CD4-positive, CD25-positive, alpha-beta regulatory T cell (primary cell): ENCODE measurements around the gene LIPJ. TPM values are rescaled to one million over a fixed set of nuclear protein-coding genes. Genes with fewer than 3 reads are reported as not detected.

Source experiments
- ATAC-seq, 2 donors: fragments of 150-1000 bp; cut with Tn5 transposase; one replicate each; pipeline ENCODE4 v1.10.0; 2021; ENCODE audit warnings: low read depth in 2 of 2, moderate number of reproducible peaks in 2 of 2, moderate library complexity in 1 of 2
- DNase-seq, 3 donors: peaks; one replicate each; pipeline versions ENCODE4 v3.0.0 to v3.0.0-alpha.2; 2012 to 2022; ENCODE audit warnings: mixed read lengths in 1 of 3
- H3K27ac ChIP-seq: one replicate; pipeline ENCODE4 v1.7.0; 2013; ENCODE audit warnings: mild to moderate bottlenecking, low read length; ENCODE audit not compliant: insufficient read depth, poor library complexity, severe bottlenecking
- H3K27me3 ChIP-seq: one replicate; pipeline ENCODE4 v1.7.0; 2013; ENCODE audit warnings: low read length; ENCODE audit not compliant: control insufficient read depth, insufficient read depth
- H3K36me3 ChIP-seq: one replicate; pipeline ENCODE4 v1.7.0; 2013; ENCODE audit warnings: mild to moderate bottlenecking, low read length, moderate library complexity; ENCODE audit not compliant: control insufficient read depth, insufficient read depth
- H3K4me1 ChIP-seq: 2 replicates; pipeline ENCODE4 v1.7.0; 2013; ENCODE audit warnings: mild to moderate bottlenecking, low read length; ENCODE audit not compliant: insufficient read depth, control insufficient read depth, poor library complexity, severe bottlenecking
- H3K4me3 ChIP-seq: one replicate; pipeline ENCODE4 v1.7.0; 2013; ENCODE audit warnings: low read depth, mild to moderate bottlenecking, low read length, moderate library complexity
- H3K9me3 ChIP-seq, 2 experiments: 1 replicate in 1 of 2; 2 replicates in 1 of 2; pipeline ENCODE4 v1.7.0; 2013; ENCODE audit warnings: low read length in 2 of 2, mild to moderate bottlenecking in 1 of 2, moderate library complexity in 1 of 2; ENCODE audit not compliant: control insufficient read depth in 2 of 2
- H3K27ac Mint-ChIP-seq, 3 donors: one replicate each; pipeline ENCODE4 v1.8.0; 2020 to 2022; ENCODE audit warnings: mild to moderate bottlenecking in 3 of 3, mixed read lengths in 3 of 3, moderate library complexity in 2 of 3
- H3K27me3 Mint-ChIP-seq: one replicate; pipeline ENCODE4 v1.8.0; 2022; ENCODE audit warnings: mild to moderate bottlenecking, mixed read lengths
- H3K36me3 Mint-ChIP-seq: one replicate; pipeline ENCODE4 v1.8.0; 2020; ENCODE audit warnings: mixed read lengths
- H3K4me1 Mint-ChIP-seq, 4 donors: one replicate each; pipeline ENCODE4 v1.8.0; 2020 to 2022; ENCODE audit warnings: mixed read lengths in 4 of 4, mild to moderate bottlenecking in 1 of 4
- H3K4me3 Mint-ChIP-seq, 4 donors: one replicate each; pipeline ENCODE4 v1.8.0; 2020 to 2022; ENCODE audit warnings: mild to moderate bottlenecking in 4 of 4, mixed read lengths in 4 of 4, moderate library complexity in 3 of 4
- H3K9me3 Mint-ChIP-seq, 7 donors: one replicate each; pipeline ENCODE4 v1.8.0; 2020 to 2022; ENCODE audit warnings: mixed read lengths in 7 of 7, mild to moderate bottlenecking in 3 of 7, moderate library complexity in 2 of 7
- polyA plus RNA-seq, 4 donors: library from polyadenylated mRNA; unstranded; fragments of 300-500 nt; fragmentation: Illumina TruSeq; gene quantifications; one replicate each; pipeline ENCODE4 v1.2.3, GENCODE V29; 2021
- total RNA-seq: library from RNA; stranded (reverse); gene quantifications from one replicate; pipeline ENCODE4 v1.2.3, GENCODE V29; 2022

The LIPJ gene, protein sequence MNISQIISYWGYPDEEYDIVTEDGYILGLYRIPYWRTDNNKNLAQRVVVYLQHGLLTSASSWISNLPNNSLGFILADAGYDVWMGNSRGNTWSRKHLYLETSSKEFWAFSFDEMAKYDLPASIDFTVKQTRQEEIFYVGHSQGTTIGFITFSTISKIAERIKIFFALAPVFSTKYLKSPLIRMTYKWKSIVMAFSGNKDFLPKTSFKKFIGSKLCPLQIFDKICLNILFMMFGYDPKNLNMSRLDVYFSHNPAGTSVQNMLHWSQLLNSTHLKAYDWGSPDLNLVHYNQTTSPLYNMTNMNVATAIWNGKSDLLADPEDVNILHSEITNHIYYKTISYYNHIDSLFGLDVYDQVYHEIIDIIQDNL
- total RNA-seq (not detected), polyA plus RNA-seq (not detected)

DNA sequence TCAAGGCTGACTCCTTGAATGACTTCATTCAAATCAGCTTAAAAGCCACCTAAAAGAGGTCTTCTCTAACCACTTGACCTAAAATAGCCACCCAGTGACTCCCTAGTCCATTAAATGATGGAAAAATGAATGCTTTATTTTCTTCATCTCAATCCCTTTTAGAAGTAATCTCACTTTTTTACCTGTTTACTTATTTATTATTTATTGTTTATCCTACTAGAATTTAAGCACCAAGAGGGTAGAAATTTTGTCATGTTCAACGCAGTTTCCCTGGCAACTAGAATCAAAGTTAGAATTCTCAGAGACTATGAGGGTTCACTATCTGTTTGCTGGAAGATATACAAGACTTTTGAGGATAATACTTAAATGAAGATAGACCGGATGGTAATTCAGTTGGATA is at the start of gene LIPJ:
Gene LIPJ, plus strand, starts transcription at position 301 of the 400 bp plus-strand sequence. CDS start 3,926 bp downstream, outside the sequence.
- Mint-ChIP-seq H3K36me3 (peaks cover 4% of the 10 kb centered on the region), H3K9me3 (peaks cover 0 to 4% (median 0%) of the 10 kb centered on the region in 7 donors), H3K4me1 (peaks cover 4 to 16% (median 10%) of the 10 kb centered on the region in 4 donors), H3K27ac (no peak within 1 kb of the TSS), H3K4me3 (peak within 1 kb of the TSS in 1 of 4 donors; percentile 24), H3K27me3 (peaks cover 28% of the 10 kb centered on the region)
- H3K27ac ChIP-seq, result no peak within 1 kb of the TSS
- H3K36me3 ChIP-seq, result no peaks in the 10 kb centered on the region
- no peaks in the 10 kb centered on the region for H3K9me3 ChIP-seq
- no peaks in the 10 kb centered on the region for H3K27me3 ChIP-seq
- no peak within 1 kb of the TSS for H3K4me3 ChIP-seq
- H3K4me1 ChIP-seq, result peaks cover 5% of the 10 kb centered on the region
- ATAC-seq (no peak), DNase-seq (no peak)

DNA sequence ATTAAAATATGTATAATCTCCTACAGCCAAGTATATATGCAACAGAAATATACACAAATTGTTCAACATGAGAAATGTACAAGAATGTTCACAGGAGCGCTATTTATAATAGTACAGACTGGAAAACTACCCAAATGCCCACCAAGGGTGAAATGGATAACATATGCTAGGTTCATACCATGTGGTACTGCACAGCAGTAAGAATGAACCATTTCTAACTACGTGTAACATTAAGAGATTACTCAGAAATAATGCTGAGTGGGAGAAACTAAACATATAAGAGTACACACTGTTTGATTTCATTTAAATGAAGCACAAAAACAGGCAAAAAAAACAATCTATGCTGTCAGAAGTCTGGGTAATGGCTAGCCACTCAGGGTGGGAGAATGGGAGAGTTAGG is 49.2 kb upstream of the LIPJ start:
- DNase-seq, result no peak
- Mint-ChIP-seq H3K9me3 (peaks cover 0 to 2% (median 0%) of the 10 kb centered on the region in 7 donors), H3K4me1 (peaks cover 0 to 2% (median 0%) of the 10 kb centered on the region in 4 donors), H3K4me3 (no peak overlapping the region), H3K27ac (no peak overlapping the region), H3K36me3 (no peaks in the 10 kb centered on the region), H3K27me3 (peaks cover 15% of the 10 kb centered on the region)
- no peak for ATAC-seq
- Histone ChIP-seq H3K36me3 (no peaks in the 10 kb centered on the region), H3K27ac (no peak overlapping the region), H3K4me1 (no peaks in the 10 kb centered on the region), H3K9me3 (no peaks in the 10 kb centered on the region), H3K27me3 (peaks cover 2% of the 10 kb centered on the region), H3K4me3 (no peak overlapping the region)

DNA sequence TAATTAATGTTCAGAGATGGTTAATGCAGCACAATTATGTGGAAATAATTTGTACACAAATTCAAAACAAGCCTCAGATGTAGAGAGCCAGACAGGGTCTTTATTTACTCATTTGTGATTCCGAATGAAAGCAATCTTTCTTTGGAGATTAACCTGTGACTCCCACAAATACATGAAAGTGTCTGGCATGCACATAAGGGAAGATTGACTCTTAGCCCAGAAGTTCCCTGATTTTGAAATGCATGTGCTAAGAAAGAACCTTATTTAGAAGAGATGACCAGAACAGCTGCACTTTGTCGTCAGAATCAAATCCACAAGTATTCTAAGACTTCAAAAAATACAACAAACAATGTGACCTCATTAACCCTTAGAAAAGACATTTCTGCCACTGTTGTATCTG is 48.5 kb upstream of the LIPJ start:
- Histone ChIP-seq H3K4me1 (no peaks in the 10 kb centered on the region), H3K36me3 (no peaks in the 10 kb centered on the region), H3K27ac (no peak overlapping the region), H3K27me3 (peaks cover 2% of the 10 kb centered on the region), H3K9me3 (no peaks in the 10 kb centered on the region), H3K4me3 (no peak overlapping the region)
- Mint-ChIP-seq H3K27ac (no peak overlapping the region), H3K9me3 (peaks cover 0 to 2% (median 0%) of the 10 kb centered on the region in 7 donors), H3K4me3 (no peak overlapping the region), H3K36me3 (no peaks in the 10 kb centered on the region), H3K27me3 (peaks cover 15% of the 10 kb centered on the region), H3K4me1 (peaks cover 0 to 2% (median 0%) of the 10 kb centered on the region in 4 donors)
- ATAC-seq (no peak), DNase-seq (no peak)

DNA sequence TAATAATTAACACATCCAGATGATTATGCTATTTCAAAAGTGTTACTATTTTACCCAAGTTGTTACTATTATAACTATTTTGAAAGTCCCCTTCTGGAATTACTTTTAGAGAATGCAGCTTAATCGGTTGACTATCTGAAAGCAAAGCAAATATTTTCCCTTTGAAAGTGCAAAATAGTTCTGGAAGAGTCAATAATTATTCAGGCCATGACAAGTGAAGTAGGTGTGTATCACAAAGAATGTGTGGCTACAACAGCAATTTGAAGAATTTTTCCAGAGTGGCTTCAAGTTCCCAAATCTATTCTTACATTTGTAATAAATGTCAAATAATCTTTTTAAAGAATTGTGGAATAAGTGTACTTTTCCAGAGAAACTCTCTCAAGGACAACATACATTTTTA is 46.2 kb upstream of the LIPJ start:
- Histone ChIP-seq H3K36me3 (no peaks in the 10 kb centered on the region), H3K9me3 (no peaks in the 10 kb centered on the region), H3K4me1 (no peaks in the 10 kb centered on the region), H3K27me3 (no peaks in the 10 kb centered on the region), H3K27ac (no peak overlapping the region), H3K4me3 (no peak overlapping the region)
- Mint-ChIP-seq H3K4me3 (no peak overlapping the region), H3K4me1 (peaks cover 0 to 2% (median 0%) of the 10 kb centered on the region in 4 donors), H3K9me3 (peaks cover 0 to 2% (median 0%) of the 10 kb centered on the region in 7 donors), H3K27me3 (peaks cover 6% of the 10 kb centered on the region), H3K27ac (no peak overlapping the region), H3K36me3 (no peaks in the 10 kb centered on the region)
- no peak for ATAC-seq
- no peak for DNase-seq

DNA sequence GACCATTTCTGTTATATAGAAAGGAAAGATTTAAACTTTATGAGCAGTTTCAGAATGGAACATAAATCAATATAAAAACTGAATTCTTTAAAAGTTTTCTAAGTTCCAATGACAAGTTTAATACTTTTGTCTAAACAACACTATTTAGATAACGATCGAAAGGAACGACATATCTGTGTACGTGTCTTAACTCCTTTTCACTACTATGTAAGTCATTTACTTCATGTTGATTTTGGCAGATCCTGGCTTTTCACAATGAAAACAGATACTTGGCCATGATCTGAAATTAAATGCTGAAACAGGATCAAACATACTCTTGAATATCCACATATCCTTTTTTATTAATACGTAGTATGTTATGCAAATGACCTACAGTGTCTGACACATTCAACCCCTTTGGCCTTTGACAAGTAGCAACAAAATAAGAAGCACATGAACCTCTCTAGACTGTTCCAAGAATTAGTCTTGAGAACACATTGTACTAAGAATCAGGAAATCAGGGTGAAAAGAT is 45.4 kb upstream of the LIPJ start:
- H3K4me1 ChIP-seq, result no peaks in the 10 kb centered on the region
- Mint-ChIP-seq H3K36me3 (no peaks in the 10 kb centered on the region), H3K27me3 (peaks cover 6% of the 10 kb centered on the region), H3K4me1 (peaks cover 0 to 2% (median 0%) of the 10 kb centered on the region in 4 donors), H3K27ac (no peak overlapping the region), H3K9me3 (no peaks in the 10 kb centered on the region), H3K4me3 (no peak overlapping the region)
- no peak overlapping the region for H3K27ac ChIP-seq
- H3K36me3 ChIP-seq, result no peaks in the 10 kb centered on the region
- H3K27me3 ChIP-seq, result no peaks in the 10 kb centered on the region
- ATAC-seq, result no peak
- DNase-seq, result no peak
- no peaks in the 10 kb centered on the region for H3K9me3 ChIP-seq
- H3K4me3 ChIP-seq, result no peak overlapping the region

DNA sequence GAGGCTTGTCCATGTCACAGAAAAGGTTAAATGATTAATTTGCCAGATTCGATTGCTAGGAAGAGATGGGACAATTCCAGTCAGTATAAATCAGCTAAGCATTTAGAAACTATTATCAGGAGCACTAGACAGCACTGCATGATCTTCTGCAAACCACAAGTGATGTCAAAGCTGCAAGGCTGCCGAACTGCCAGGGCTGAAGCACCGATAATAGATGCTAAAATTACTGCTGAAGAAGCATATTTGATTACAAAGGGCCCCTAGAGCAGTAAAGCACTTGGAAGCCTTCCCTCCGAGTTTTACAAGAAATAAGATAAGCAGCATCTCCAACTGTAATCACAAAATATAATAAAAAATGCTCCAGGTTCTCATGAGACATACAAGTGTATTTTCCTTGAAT is 44.0 kb upstream of the LIPJ start:
- H3K4me1 ChIP-seq, result no peaks in the 10 kb centered on the region
- Mint-ChIP-seq H3K4me1 (peaks cover 0 to 2% (median 0%) of the 10 kb centered on the region in 4 donors), H3K27ac (no peak overlapping the region), H3K4me3 (no peak overlapping the region), H3K9me3 (no peaks in the 10 kb centered on the region), H3K27me3 (peaks cover 3% of the 10 kb centered on the region), H3K36me3 (peaks cover 3% of the 10 kb centered on the region)
- H3K9me3 ChIP-seq, result no peaks in the 10 kb centered on the region
- ATAC-seq (no peak), DNase-seq (no peak)
- H3K36me3 ChIP-seq, result no peaks in the 10 kb centered on the region
- H3K4me3 ChIP-seq, result no peak overlapping the region
- no peaks in the 10 kb centered on the region for H3K27me3 ChIP-seq
- no peak overlapping the region for H3K27ac ChIP-seq

DNA sequence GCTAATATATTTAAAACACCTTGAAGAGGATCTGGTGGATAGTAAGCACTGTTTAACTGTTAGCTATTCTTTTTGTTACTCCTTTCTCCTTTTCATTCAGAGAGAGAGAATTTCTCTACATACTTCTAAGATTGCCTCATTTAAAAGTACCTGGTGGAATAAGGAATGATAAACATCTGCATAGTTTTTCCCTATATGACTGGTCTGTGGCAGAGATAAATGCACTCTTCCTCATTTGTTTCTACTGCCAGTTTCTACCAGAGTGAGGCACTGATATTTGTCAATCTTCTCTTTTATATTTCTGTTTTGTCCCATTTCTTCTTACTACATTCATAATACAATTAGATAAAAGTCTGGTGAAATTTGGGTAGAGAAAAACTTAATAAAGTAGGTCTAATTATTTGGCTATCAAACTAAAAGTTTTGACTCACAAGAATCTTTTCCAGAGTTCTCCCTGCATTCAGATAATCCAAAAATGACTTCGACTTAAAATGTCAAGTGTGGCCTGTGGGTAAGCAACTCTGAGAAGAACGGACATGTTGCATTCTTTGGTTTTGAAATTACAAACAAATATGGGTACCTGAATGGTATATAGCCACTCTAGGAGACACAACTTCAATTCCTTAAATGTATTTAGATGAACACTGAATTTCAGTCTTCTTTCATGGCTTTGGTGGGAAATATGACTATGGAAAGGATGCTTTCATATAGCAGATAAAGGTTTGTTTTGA is 42.3 kb upstream of the LIPJ start:
- H3K36me3 ChIP-seq, result no peaks in the 10 kb centered on the region
- H3K36me3 Mint-ChIP-seq, result peaks cover 3% of the 10 kb centered on the region

More for the DNA sequence above, 42.3 kb upstream of the LIPJ start:
- no peak overlapping the region for H3K27ac ChIP-seq
- H3K27me3 ChIP-seq, result no peaks in the 10 kb centered on the region
- Mint-ChIP-seq H3K27ac (no peak overlapping the region), H3K27me3 (no peaks in the 10 kb centered on the region), H3K9me3 (no peaks in the 10 kb centered on the region), H3K4me1 (peaks cover 0 to 2% (median 0%) of the 10 kb centered on the region in 4 donors), H3K4me3 (no peak overlapping the region)
- H3K4me1 ChIP-seq, result no peaks in the 10 kb centered on the region
- DNase-seq (no peak), ATAC-seq (no peak)
- no peaks in the 10 kb centered on the region for H3K9me3 ChIP-seq
- H3K4me3 ChIP-seq, result no peak overlapping the region
